OCI-LY3 (cell line): Measurements from ENCODE around the gene ACO1.

ENCODE experiments used
- CTCF ChIP-seq: fragments of 200-600, 300-600 bp; sonication (generic); IDR thresholded peaks from 2 replicates; pipeline ENCODE4 v1.5.1; 2014; ENCODE audit warnings: antibody characterized with exemption, low read length, low read depth
- EZH2phosphoT487 ChIP-seq: fragments of 200-600 bp; shearing (Covaris generic); IDR thresholded peaks from 2 replicates; pipeline ENCODE4 v1.6.1; 2018; ENCODE audit warnings: antibody characterized with exemption, mixed run types, low read depth

GRCh38 chr9:32376285-32376684, 8.2 kb upstream of the ACO1 start:
- TF ChIP-seq CTCF (no peak), EZH2phosphoT487 (no peak)
